ENCODE results near the gene RTN4R.

RTN4R gene

DNA sequence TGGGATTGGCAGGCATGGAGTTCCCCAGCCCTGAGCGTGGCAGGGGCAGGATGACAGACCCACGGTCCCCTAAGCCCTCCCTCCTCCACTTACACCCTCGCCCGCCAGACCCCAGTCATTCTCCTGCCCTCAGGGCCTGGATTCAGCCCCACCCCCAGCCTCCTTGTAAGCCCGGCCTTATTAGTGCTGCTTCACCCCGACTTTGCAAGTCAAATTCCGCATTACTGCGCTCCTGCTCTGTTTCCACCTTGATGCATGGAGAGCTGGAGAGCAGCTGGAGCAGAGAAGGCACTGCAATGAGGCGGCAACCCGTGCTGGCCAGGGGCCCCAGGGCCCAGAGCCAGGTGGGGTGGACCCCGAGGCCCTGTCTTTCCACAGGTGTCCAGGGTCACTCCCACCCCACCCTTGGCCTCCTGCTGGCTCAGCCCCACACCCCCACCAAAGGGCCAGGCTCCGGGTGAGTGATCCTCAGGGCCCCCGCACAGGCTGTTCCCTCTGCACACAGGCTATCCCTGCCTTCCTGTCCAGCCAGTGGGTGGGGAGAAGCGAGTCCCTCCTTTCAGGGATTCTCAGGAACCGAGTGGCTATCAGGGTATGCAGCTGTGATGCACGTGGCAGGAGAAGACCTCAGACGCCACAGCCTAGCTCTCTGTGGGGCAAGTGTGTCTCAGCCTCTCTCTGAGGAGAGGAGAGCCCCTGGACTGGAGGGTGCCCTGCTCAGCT, 36.4 kb downstream of the RTN4R start:
- in situ Hi-C loops (cut with MboI; ENCODE audit: low sequenced_read_pairs), result no loop called here

DNA sequence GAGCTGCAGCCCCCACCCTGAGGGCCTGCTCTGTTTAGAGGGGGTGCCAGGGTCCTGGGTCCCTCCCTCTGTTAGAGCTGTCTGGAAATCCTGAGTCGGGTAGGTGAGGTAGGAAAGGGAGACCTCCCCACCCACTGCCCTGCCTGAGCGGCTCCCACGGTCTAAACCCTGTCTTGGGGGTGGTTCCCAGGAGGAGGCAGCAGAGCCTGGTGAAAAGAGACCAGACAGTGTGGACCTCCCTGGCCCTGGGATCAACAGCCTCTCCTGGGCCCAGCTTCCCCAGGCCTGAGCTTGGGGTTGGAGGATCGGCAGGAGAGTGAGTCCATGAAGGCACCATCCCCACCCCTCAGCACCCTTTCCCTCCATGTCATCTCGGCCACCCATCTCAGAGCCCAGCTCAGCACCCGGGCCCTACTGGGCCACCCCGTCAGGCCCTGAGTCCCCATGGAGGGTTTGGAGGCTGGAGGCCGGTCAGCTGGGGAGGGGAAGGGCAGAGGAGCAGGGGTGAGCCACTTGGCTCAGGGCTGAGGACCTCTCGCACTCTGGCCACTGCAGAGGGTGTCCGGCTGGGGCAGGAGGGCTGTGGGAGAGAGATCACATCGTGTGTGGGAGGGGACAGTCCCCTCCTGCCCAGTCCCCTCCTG, 37.2 kb downstream of the RTN4R start:
- in situ Hi-C loops (cut with MboI; ENCODE audit: low sequenced_read_pairs), result no loop called here

DNA sequence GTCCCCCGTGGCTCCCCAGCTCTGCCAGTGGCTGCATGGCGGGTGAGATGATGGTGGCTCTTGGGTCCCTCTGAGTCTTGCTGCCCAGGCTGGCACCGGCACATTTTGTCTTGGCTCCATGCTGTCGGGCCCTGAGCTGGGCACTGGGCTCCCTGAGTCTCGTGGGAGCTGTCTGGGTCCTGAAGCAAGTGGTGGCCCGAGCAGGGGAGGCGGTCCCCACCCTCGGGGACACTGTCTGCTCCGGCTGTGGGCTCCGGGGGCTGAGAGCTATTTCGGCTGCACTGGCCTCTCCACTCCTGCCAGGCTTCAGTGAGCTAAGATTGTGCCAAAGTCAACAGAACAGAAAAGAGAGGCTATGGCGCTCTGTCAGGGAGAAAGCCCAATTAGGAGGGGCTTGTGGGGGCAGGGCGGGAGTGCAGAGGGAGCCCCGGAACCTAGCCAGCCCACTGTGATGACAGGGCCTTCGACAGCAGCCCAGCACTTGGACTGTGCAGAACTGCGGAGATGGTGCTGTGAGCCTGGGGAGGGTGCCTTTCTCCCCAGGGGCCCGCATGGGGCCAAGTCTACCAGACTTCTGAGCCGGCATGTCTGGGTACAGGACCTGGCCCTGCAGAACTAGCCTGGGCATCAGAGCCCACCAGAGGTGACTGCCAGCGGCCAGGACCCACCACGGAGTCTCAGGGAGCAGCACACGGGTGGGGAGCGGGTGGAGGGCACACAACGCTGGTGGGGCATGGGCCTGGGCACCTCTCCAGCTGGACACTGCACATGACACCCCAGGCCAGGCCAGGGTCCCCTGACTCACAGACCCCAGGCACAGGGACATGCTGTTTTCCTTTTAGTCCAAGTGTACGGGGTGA, 38.0 kb downstream of the RTN4R start:
- in situ Hi-C loops (cut with MboI; ENCODE audit: low sequenced_read_pairs), result no loop called here

DNA sequence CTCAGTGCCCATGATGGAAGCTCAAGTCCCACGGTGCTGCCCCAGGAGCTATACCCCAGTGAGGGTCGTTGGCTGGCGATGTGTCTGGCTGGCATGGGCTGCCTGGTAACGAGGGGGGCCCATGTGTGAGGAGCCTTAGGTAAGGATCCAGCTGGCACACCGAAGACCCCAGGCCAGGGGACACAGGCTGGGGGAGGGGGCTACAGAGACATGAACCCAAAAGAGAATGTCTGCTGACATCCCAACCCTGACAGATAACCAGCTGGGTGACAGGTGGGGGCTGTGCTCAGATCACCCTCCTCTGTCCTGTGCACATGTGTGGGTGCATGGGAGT, 39.2 kb downstream of the RTN4R start:
- in situ Hi-C loops (cut with MboI; ENCODE audit: low sequenced_read_pairs), result no loop called here

DNA sequence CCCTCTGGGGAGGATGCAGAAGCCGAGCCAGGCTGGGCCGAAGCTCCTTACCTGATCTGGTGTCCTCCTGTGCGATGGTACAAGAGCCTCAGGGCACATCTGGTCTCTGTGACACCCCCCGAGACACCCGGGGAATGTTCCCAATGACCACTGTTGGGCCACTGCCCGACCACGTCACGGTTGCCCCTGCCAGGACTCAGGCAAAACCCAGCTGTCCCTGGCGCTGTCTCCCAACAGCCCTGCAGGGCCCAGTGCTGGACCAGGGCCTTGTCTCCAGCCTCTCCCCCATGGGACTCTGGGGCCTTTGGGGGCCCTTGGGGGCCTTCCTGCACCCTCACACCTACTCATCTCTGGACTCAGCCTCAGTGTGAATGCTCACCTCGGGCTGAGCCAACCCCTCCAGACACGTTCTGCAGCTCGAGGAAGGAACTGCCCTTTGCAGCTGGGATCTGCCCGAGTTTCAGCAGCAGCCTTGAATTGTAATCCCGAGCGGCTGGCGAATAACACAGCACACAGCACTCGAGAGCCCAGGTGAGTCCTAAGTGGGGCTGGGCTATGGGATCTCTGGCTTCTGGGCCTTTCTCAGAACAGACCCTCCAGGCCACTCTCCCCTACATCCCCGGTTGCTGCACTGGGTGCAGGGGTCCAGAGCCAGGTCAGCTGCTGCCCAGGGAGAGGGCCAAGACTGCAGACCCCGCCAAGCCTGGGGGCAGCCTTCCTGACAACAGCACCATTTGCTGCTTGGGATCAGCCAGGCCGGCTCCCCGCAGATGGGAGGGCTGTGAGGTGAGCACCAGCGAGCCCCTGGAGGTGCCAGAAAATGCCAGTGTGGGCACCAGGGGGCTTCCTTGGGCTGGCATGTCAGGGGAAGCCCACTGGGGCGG, 39.8 kb downstream of the RTN4R start:
- in situ Hi-C loops (cut with MboI; ENCODE audit: low sequenced_read_pairs), result no loop called here

DNA sequence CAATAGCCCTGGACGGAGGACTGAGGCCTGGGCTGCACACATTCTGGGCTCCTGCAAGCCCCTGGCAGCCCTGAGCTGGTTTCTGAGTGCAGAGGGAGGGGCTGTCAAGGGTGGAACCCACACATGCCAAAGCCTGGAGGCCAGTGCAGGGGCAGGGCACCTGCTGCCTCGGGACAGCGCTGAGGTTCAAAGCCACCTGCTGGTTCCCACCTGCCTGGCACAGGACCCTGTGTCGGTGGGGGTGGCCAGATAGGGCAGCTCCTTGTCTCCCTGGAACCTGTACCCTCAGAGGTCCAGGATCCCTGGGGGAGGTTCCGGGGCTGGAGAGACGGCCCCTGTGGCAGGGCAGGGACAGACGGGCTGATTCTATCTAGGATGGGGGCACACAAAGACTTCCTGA, 40.8 kb downstream of the RTN4R start:
- in situ Hi-C loops (cut with MboI; ENCODE audit: low sequenced_read_pairs), result no loop called here

DNA sequence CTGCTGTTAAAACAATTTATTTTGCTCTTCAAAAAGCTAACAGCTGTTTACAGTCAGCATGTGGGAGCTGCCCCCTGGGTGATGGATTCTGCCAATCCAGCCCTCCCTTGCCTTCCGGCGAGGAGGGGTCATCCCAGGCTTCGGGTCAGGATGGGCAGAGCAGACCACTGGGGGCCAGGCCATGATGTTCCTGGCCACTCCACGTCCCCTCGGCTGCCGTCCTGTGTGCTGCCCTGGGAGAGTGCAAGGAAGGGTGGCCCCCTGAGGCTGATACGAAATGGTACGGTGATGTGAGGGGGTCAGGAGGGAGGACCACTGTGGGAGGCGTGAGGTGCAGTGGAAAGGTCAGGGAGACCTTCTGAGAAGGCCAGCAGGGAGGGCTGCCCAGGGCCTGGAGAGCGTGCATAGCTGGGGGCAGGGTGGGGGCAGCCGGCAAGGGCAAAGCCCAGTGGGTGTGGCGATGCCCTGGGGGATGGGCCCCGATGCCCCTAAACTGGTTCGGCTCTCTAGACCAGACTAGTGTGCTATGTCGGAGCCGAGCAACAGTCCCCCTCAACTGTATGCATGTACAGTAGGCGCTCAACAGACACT, 41.3 kb downstream of the RTN4R start:
- in situ Hi-C loops (cut with MboI; ENCODE audit: low sequenced_read_pairs), result no loop called here

DNA sequence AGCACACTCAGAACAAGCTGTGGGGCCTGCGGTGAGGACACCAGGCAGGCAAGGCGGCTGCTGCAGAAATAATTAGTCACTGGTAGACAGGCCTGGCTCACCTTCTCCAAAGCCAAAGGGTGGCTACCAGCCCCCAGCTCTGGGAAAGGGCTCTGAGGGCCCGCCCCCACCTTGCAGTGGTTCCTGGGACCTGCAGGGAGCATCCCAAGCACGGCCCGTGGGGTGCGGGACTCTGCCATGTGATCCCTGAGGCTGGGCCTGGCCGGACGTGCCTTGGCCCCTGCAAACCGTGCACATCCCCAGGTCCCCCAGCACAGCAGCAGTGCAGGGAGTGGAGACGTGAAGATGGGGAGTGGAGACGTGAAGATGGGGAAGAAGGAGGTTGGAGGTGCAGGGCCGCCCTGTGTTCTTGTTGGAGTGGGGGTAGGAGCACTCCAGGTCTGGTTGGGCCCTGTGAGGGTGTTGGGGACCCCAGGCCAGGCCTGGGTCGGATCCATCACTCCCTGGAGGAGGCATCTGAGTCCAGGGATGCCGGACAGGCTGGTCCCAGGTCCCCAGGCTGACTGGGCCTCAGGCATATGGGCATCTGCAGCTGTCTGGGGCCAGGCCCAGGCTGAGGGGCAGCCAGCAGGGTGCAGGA, 41.9 kb downstream of the RTN4R start:
- in situ Hi-C loops (cut with MboI; ENCODE audit: low sequenced_read_pairs), result no loop called here

DNA sequence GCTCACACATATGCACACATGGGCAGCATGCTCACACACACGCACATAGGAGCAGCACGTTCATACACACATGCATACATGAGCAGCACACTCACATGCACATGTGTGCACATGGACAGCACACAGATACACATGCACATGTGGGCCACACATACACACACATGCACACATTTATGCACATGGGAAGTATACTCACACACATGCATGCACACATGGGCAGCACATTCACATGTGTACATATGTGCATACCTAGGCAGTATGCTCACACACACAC, 42.5 kb downstream of the RTN4R start:
- in situ Hi-C loops (cut with MboI; ENCODE audit: low sequenced_read_pairs), result no loop called here

DNA sequence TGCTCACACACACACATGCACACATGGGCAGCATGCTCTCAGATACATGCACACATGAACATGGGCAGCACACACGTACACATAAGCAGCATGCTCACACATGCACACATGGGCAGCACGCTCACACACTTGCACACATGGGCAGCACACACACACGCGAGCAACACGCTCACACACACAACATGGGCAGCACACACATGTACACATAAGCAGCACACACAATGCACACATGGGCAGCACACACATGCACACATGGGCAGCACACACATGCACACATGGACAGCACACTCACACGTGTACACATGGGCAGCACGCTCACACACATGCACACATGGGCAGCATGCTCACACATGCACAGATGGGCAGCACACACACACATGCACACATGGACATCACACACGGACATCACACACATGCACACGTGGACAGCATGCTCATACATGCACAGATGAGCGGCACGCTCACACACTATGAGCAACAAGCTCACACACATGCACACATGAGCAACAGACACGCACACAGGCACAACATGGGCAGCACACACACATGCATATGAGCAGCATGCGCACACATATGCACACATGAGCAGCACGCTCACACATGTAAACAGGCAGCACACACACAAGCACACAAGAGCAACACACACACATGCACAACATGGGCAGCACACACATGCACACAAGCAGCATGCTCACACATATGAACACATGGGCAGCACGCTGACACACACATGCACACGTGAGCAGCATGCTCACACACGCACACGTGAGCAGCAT, 43.0 kb downstream of the RTN4R start:
- in situ Hi-C loops (cut with MboI; ENCODE audit: low sequenced_read_pairs), result no loop called here

DNA sequence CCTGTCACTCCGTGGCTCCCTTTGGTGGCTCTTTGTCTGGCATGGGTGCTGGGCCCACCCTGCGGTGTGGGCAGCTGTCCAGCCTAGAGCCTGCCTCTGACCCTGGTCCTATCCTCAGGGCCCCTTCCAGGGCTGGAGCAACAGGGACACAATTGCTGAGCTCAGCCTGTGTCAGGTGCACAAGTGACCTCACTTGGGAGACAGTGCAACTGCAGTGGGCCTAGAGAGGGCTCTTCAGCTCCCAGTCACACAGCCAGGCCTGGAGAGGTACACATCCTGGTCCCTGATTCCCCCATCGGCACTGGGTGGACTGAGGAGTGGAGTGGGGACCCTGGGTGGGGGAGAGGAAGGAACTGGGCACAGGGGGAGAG, 43.9 kb downstream of the RTN4R start:
- in situ Hi-C loops (cut with MboI; ENCODE audit: low sequenced_read_pairs), result no loop called here

DNA sequence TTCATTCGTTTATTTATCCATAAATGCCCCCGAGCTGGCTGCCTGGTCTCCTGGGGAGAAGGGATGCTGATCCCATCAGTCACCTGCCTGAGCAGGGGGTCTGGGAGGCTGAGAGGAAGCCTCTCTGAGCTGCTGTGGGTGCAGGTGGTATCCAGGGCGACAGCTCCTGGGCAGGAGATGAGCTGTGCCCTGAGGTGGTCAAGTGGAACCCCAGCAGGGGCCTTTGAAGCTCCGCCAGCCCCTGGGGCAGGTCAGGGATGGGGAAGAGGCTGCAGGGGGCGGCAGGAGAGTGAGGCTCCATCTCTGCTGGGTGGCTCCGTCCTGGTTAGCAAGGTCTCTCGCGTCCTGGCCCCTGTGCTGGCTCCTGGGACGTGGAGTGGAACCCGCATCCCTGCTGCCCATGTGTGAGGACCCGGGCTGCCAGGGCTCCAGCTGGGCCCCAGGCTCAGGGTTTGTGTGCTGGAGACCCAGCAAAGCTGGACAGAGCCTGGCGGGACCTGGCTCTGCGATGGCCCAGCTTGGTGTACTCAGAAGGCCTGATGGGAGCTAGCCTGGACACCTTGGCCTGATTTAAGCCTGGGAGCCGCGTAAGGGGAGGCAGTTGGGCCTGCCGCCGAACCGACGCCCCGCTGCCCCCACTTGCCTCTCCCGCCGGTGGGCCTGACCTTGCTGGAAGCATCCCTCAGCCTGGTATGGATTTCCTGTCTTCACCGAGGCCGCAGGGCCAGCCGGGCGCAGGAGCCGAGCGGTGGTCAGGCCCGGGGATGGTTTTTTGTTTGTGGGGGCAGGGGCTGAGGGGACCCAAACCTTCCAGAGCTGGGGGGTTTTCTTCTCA, 44.5 kb downstream of the RTN4R start:
- in situ Hi-C loops (cut with MboI; ENCODE audit: low sequenced_read_pairs), result no loop called here

DNA sequence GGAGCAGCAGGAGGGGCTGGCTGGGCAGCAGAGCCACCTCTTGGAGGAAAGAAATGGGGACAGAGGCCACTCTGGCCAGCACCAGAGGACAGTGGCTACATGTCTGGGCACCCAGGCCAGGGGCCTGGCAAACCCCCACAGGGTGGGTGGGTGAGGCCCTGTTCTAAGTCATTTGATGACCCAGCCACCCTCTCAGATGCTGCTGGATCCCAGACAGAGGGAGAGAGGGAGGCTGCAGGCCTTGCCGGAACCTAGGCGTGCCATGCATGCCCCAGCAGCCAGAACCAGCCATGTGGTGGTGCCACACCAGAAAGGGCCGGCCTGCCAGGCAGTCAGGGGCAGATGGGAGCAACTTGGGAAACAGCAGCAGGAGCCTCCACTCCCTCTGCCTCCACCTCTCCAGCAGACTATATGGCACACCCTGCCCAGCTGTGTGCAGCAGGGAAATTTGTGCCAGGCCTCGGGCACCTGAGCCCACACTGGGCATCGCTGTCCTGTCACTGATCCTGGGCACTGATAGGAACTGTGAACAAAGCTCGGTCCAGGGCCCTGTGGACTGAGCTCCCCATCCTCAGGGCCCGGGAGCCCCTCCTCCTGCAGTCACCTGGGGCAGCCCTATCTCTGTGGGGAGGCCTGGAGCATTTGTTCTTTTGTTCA, 45.2 kb downstream of the RTN4R start:
- in situ Hi-C loops (cut with MboI; ENCODE audit: low sequenced_read_pairs), result no loop called here

DNA sequence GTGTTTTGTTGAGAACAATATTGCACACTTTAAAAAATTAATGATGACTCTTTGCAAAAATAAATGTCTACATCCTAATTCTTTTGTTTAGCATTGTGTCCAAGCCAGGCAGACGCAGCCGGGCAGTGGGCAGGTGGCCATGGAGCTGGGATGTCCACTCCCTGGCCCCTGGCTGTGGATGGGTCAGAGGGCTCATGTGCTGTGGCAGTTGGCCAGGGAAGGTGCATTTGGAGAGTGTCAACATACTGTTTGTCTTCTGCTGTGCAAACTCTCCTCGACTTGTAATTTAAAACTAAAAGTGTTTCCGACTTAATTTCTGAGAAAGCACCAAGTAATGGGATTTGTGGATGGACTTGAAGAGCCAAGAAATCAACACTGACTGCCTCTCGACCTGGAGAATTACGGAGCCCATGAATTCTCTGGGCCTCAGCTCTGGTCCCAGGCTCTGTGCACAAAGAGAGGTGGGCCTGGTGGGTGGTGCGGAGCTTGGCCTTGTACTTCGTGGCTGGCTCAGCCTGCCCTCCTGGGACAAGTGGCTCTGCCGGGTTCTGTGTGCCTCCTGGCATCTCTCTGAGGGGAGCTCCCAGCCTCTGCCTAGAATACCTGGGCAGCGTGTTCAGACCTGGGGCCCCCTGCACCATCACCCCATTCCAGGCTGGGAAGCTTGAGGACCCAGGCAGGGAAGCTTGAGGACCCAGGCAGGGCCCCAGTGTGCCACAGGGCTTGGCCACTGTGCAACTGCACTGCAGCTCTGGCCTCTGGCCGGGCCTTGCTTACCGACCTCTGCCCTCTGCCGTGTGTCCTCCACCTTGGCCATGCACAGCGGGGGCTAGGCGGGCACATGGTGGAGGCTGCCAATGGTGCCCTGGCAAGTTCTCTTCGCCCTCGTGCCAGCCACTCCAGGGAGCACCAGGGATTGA, 46.4 kb downstream of the RTN4R start:
- in situ Hi-C loops (cut with MboI; ENCODE audit: low sequenced_read_pairs), result no loop called here

DNA sequence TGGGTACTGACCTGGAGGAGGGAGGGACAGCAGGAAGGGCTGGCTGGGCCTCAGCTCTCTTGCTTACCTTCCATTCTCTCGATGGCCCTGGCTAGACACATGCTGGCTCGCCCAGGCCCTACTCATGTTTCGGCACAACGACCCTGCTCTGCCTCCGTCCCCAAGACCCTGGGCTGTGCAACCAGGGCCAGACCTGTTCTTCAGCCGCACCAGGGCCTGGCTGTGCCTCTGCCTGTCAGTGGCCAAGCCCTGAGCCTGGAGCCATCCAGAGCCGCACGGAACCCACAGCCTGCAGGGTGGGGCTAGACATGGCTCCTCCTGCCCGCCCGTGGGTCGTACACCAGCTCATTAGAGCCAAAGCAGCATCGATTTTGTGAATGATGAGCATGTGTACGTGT, 47.5 kb downstream of the RTN4R start:
- in situ Hi-C loops (cut with MboI; ENCODE audit: low sequenced_read_pairs), result no loop called here

DNA sequence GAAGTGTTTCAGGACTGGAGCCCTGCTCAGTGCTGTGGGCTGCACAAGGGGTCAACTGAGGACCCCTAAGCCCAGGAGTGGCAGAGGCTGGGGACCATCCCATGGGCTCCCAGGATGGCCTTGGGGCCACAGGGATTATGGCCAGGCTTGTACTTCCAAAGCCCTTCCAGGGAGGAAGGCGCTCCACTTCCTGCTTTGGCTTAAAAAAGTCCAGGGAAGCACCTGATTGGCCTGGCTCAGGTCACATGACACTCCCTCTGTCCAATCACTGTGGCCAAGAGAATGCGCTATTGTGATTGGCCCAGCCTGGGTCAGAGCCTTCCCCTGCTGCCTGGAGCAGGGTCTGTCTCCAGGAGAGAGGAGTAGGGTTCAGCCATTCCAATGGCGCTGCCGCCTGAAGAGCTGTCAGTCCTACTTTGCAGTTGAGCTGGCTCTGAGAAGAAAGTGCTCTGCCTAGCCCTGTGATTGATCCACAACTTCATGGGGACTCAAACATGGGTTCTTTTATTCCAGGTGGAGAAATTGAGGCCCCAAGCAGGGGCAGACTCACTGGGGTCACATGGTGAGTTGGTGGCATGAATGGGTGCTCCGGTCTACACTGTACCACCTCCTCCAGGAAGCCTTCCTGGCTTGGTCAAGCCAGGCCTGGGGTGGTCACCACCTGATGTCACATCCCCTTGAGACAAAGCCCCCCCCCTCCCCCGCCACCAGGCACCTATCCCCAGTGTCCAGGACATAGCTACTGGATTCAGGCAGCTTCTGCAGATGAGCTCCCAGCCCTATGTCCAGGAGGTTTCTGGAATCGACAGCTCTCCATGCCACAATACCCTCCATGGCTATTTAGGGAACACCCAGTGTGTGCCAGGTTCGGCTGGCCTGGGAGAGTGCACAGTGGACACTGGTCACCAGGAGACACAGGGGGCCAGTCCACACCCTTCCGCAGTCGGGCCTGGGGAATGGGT, 48.2 kb downstream of the RTN4R start:
- in situ Hi-C loops (cut with MboI; ENCODE audit: low sequenced_read_pairs), result no loop called here

Data from hTERT RPE-1 (cell line).